Measurements from ENCODE around the gene EMC8. TPM values are rescaled to one million over a fixed set of nuclear protein-coding genes. Genes with fewer than 3 reads are reported as not detected.

Gene EMC8
- total RNA-seq, 4 donors from 2014 or later: 23.4 to 53.6 (median 41.7) TPM

DNA sequence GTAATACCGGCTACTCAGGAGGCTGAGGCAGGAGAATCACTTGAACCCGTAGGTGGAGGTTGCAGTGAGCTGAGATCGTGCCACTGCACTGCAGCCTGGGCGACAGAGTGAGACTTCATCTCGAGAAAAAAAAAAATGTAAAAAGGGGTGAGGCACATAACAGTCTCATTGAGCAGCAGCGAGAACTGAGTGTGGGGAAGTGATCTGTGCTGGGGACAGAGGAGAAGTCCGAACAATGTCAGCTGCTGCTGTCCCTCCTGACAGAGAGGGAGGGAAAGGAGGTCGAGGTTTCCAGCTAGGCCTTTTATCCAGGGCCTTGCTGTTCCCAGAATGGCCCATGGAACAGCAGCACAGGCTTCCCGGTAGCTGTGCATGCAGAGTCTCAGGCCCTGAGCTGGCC lies 62.4 kb downstream of the EMC8 start:
- no peak overlapping the region for H3K4me3 ChIP-seq (replicated peaks in 1 of 3)
- no peak overlapping the region for H3K27ac ChIP-seq
- H3K27me3 ChIP-seq: no peaks in the 10 kb centered on the region
- H3K36me3 ChIP-seq: no peaks in the 10 kb centered on the region
- no peak for DNase-seq
- TF ChIP-seq, protein P1, sequence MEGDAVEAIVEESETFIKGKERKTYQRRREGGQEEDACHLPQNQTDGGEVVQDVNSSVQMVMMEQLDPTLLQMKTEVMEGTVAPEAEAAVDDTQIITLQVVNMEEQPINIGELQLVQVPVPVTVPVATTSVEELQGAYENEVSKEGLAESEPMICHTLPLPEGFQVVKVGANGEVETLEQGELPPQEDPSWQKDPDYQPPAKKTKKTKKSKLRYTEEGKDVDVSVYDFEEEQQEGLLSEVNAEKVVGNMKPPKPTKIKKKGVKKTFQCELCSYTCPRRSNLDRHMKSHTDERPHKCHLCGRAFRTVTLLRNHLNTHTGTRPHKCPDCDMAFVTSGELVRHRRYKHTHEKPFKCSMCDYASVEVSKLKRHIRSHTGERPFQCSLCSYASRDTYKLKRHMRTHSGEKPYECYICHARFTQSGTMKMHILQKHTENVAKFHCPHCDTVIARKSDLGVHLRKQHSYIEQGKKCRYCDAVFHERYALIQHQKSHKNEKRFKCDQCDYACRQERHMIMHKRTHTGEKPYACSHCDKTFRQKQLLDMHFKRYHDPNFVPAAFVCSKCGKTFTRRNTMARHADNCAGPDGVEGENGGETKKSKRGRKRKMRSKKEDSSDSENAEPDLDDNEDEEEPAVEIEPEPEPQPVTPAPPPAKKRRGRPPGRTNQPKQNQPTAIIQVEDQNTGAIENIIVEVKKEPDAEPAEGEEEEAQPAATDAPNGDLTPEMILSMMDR (IDR thresholded peaks at IDR 0.05): no peak
- TF ChIP-seq POLR2A (IDR thresholded peaks at IDR 0.05): no peak
- no peaks in the 10 kb centered on the region for H3K4me1 ChIP-seq
- intact Hi-C loops (cut with DNase I): no loop called here
- 86 to 88% methylated on average over 9 of the region's 9 CpGs for WGBS, 2 donors
- H3K9me3 ChIP-seq: no peaks in the 10 kb centered on the region

DNA sequence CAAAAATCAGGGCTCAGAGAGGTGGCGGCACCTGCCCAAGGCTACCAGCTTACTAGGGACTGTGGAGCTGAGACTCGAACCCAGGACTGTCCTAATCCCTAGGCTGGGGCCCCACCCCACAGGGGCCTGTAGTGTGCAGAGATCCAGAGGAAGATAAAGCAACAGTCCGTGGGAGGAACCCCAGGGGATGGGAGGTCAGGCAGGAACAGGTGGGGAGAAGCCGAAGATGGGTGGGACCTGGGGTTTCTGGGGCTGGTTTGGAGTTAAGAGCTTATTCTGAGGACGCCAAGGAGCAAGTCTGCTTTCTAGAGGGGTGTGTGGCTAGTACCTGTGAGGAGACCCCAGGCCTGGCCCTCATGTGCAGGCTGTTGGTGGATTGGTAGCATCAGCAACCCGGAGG lies 63.4 kb downstream of the EMC8 start:
- Histone ChIP-seq H3K9me3 (no peaks in the 10 kb centered on the region), H3K27me3 (no peaks in the 10 kb centered on the region), H3K4me3 (replicated peaks in 1 of 3) (no peak overlapping the region), H3K36me3 (no peaks in the 10 kb centered on the region), H3K27ac (no peak overlapping the region), H3K4me1 (no peaks in the 10 kb centered on the region)
- 77% methylated on average over 6 of the region's 6 CpGs for whole genome bisulfite sequencing, 2 donors
- DNase-seq: no peak
- TF ChIP-seq, protein P1 (IDR thresholded peaks at IDR 0.05): no peak
- no peak for TF ChIP-seq POLR2A (IDR thresholded peaks at IDR 0.05)
- intact Hi-C loops (cut with DNase I): no loop called here

DNA sequence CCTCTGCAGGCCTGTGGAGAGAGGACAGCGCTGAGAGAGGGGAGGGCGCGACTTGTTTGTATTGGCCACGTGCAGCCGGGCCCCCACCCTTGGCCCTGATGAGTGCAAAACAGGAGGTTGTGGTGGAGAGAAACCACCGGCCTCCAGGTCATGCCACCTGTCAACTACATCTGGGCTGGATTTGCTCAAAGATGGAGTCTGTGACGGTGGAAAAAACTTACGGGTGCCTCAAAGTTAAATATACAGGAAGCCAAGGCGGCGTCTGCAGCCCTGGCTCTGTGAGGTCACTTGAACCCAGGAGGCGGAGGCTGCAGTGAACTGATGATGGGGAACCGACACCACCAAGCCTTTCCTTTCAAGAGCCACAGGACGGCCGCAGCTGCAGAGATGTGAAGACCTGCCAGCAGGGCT lies 64.1 kb downstream of the EMC8 start:
- Histone ChIP-seq H3K27ac (no peak overlapping the region), H3K36me3 (no peaks in the 10 kb centered on the region), H3K27me3 (no peaks in the 10 kb centered on the region), H3K9me3 (no peaks in the 10 kb centered on the region), H3K4me3 (replicated peaks in 1 of 3) (no peak overlapping the region), H3K4me1 (no peaks in the 10 kb centered on the region)
- WGBS, 2 donors: 80 to 86% methylated on average over 9 to 12 of the region's 14 CpGs
- TF ChIP-seq, protein P1 (IDR thresholded peaks at IDR 0.05): no peak
- TF ChIP-seq POLR2A (IDR thresholded peaks at IDR 0.05): no peak
- intact Hi-C loops (cut with DNase I): no loop called here
- no peak for DNase-seq

DNA sequence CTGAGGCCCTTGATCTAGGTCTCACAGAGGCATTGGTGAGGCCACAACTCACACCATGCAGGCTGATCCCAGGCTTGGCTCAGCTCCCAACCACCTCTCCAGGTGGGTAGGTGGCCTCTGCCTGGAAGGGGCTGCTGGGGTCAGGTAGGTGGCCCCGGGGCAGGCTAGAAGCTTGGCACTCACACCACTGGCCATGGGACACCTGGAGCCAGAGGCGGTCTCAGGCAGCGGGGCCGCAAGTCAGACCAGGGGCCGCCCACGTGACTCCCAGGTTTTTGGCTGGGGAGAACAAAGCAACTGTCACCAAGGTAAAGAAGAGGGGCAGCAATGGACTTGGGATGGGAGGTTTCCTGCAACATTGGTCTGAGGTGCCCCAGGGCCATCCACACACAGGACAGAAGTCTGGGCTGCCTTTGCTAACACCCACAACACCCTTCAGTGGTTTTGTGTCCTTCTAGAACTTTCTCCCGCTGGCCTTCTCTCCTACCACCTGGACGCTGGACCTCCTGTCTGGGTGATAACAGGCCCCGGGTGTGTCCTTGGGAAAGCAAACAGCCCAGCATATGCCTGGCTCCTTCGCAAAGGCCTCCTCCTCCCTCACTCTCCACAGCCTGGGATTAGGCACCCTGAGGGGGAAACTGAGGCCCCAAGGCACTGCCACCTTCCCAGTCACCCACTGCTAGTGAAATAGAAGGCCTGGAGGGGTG lies 64.9 kb downstream of the EMC8 start:
- Histone ChIP-seq H3K4me3 (replicated peaks in 1 of 3) (no peak overlapping the region), H3K27me3 (no peaks in the 10 kb centered on the region), H3K4me1 (no peaks in the 10 kb centered on the region), H3K9me3 (no peaks in the 10 kb centered on the region), H3K36me3 (no peaks in the 10 kb centered on the region), H3K27ac (no peak overlapping the region)
- WGBS, 2 donors: 83 to 85% methylated on average over 10 of the region's 10 CpGs
- intact Hi-C loops (cut with DNase I): no loop called here
- no peak for DNase-seq
- TF ChIP-seq, protein P1 (IDR thresholded peaks at IDR 0.05): no peak
- TF ChIP-seq POLR2A (IDR thresholded peaks at IDR 0.05): no peak

DNA sequence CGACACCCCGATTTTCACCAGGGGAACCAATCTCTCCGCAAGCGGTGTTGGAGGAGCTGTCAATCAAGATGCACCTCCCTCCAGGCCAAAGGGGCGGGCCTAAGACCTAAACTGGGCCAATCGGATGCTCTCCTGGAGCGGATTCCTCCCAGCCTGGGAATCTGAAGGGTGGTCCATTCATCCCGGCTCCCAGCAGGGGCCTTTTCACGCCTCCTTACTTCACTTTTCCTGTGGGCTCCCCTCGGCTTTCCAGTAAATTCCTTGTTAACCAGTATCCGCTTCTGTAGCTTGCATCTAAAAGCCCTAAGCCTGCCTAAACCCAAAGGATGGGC lies 65.5 kb downstream of the EMC8 start:
- intact Hi-C loops (cut with DNase I): no loop called here

More for the DNA sequence above, 65.5 kb downstream of the EMC8 start:
- no peak for DNase-seq
- H3K9me3 ChIP-seq: no peaks in the 10 kb centered on the region
- H3K27ac ChIP-seq: no peak overlapping the region
- no peaks in the 10 kb centered on the region for H3K4me1 ChIP-seq
- H3K4me3 ChIP-seq (replicated peaks in 1 of 3): no peak overlapping the region
- H3K27me3 ChIP-seq: no peaks in the 10 kb centered on the region
- no peaks in the 10 kb centered on the region for H3K36me3 ChIP-seq
- 71 to 81% methylated on average over 11 of the region's 11 CpGs for WGBS, 2 donors
- TF ChIP-seq, protein P1 (IDR thresholded peaks at IDR 0.05): no peak
- TF ChIP-seq POLR2A (IDR thresholded peaks at IDR 0.05): no peak
